Stimulated activated CD4-positive, alpha-beta T cell treated with anti-CD3 and anti-CD28 coated beads, Interleukin-15, amount 100 ng/mL, for 48 hours (primary cell): ENCODE data around the gene CADM2.
"Not testable (repeated sequence)": the region's sequence is repeated elsewhere in the genome, so short reads cannot be mapped to it uniquely, and the experiment has no call there.

Experiments used
- DNase-seq, 2 donors: peaks; one replicate each; pipeline ENCODE4 v3.0.0-alpha.2; 2020; ENCODE audit warnings: low read depth in 2 of 2

The CADM2 gene

GRCh38 chr3:85670634-85671205 lies 711.9 kb downstream of the CADM2 start:
- no peak for DNase-seq

GRCh38 chr3:85672761-85673160 lies 714.0 kb downstream of the CADM2 start:
- DNase-seq, result no peak

- DNase-seq, result no peak
These were observed 719.9 kb downstream of the CADM2 start for GRCh38 chr3:85678713-85679112.

- no peak for DNase-seq
These were observed 723.1 kb downstream of the CADM2 start for GRCh38 chr3:85681906-85682305.

GRCh38 chr3:85691196-85691595 lies 732.4 kb downstream of the CADM2 start:
- no peak for DNase-seq

- no peak for DNase-seq
These were observed 738.4 kb downstream of the CADM2 start for GRCh38 chr3:85697156-85697555.

GRCh38 chr3:85706130-85706529 lies 747.3 kb downstream of the CADM2 start:
- no peak for DNase-seq

- DNase-seq, result not testable (repeated sequence)
These were observed 749.5 kb downstream of the CADM2 start for GRCh38 chr3:85708325-85708724.

- DNase-seq, result no peak
These were observed 750.6 kb downstream of the CADM2 start for GRCh38 chr3:85709346-85709892.

GRCh38 chr3:85710490-85710889 lies 751.7 kb downstream of the CADM2 start:
- no peak for DNase-seq

GRCh38 chr3:85721409-85722145 lies 762.8 kb downstream of the CADM2 start:
- no peak for DNase-seq

- no peak for DNase-seq
These were observed 767.0 kb downstream of the CADM2 start for GRCh38 chr3:85725809-85726208.

GRCh38 chr3:85726241-85726640 lies 767.5 kb downstream of the CADM2 start:
- DNase-seq, result no peak

- no peak for DNase-seq
These were observed 779.1 kb downstream of the CADM2 start for GRCh38 chr3:85737846-85738245.

GRCh38 chr3:85740561-85740960 lies 781.8 kb downstream of the CADM2 start:
- DNase-seq, result no peak

- no peak for DNase-seq
These were observed 799.7 kb downstream of the CADM2 start for GRCh38 chr3:85758442-85758841.

- no peak for DNase-seq
These were observed 801.6 kb downstream of the CADM2 start for GRCh38 chr3:85760342-85760741.

- no peak for DNase-seq
These were observed 822.0 kb downstream of the CADM2 start for GRCh38 chr3:85780806-85781205.

- no peak for DNase-seq
These were observed 823.0 kb downstream of the CADM2 start for GRCh38 chr3:85781806-85782205.

GRCh38 chr3:85783291-85783690 lies 824.5 kb downstream of the CADM2 start:
- DNase-seq, result no peak

- no peak for DNase-seq
These were observed 827.0 kb downstream of the CADM2 start for GRCh38 chr3:85785766-85786165.

- DNase-seq, result no peak
These were observed 831.7 kb downstream of the CADM2 start for GRCh38 chr3:85790445-85791030.

- DNase-seq, result no peak
These were observed 837.4 kb downstream of the CADM2 start for GRCh38 chr3:85796140-85796539.
